ENCODE measurements around the gene GNAO1. TPM values are rescaled to one million over a fixed set of nuclear protein-coding genes. Genes with fewer than 3 reads are reported as not detected.

The GNAO1 gene
- total and polyA plus RNA-seq, 2 of the 13 experiments (the other 11 are each of a cell fraction or from before 2014, with no cell fraction given) = not detected

GRCh38 chr16:56320811-56321558, 129.7 kb downstream of the GNAO1 start:
- Histone ChIP-seq H3K36me3 (replicated peaks in 1 of 2; ENCODE audit: control insufficient read depth in 1 of 2, insufficient read depth in 2 of 2, low read length in 2 of 2) (no peaks in the 10 kb centered on the region), H3K4me2 (ENCODE audit: low read depth, low read length) (no peak overlapping the region), H3K27ac (ENCODE audit: extremely low read length, insufficient read depth, low read length) (no peak overlapping the region), H2AFZ (ENCODE audit: low read length) (no peak overlapping the region), H3K27me3 (ENCODE audit: control insufficient read depth in 1 of 2, insufficient read depth in 2 of 2, low read length in 2 of 2) (peaks cover 7 to 63% of the 10 kb centered on the region in 2 experiments), H3K9me3 (ENCODE audit: low read length) (no peaks in the 10 kb centered on the region), H4K20me1 (ENCODE audit: insufficient read depth, low read length) (no peaks in the 10 kb centered on the region), H3K4me3 (replicated peaks in 1 of 3; ENCODE audit: insufficient read depth in 1 of 3, low read depth in 2 of 3, low read length in 3 of 3) (no peak overlapping the region), H3K9ac (ENCODE audit: insufficient read depth, low read depth, low read length) (no peak overlapping the region), H3K79me2 (ENCODE audit: insufficient read depth, low read length) (no peaks in the 10 kb centered on the region), H3K4me1 (ENCODE audit: insufficient read depth, low read length) (no peaks in the 10 kb centered on the region)
- ATAC-seq (no peak), FAIRE-seq (no peak), DNase-seq (ENCODE audit: low spot score) (no peak)
- CTCF ChIA-PET (ENCODE audit: low intra/inter-chr PET ratio, low total read pairs) = interaction anchor here (0.9 kb wide), 1 partner anchor 376 kb away, joined by 3 read pairs; no protein-coding TSS in a partner anchor
- WGBS (ENCODE audit: low lambda C conversion rate) = 3% methylated on average over 7 of the region's 7 CpGs
- in situ Hi-C loops (cut with HindIII; ENCODE audit: extremely low pct_ligation_motif_present, low pct_unique_long_range_greater_than_20kb) (loop anchor here (5.0 to 25.0 kb wide), 2 partner anchors 279 to 859 kb away; no protein-coding TSS in a partner anchor), intact Hi-C loops (cut with micrococcal nuclease; ENCODE audit: unreplicated experiment) (no loop called here)
- no peak for TF ChIP-seq PRDM4 (CRISPR knock-in tag; IDR thresholded peaks at IDR 0.05; ENCODE audit: borderline replicate concordance)
- TF ChIP-seq ZNF329 (CRISPR knock-in tag; IDR thresholded peaks at IDR 0.05; ENCODE audit: low read depth) = peak; percentile 91
- BruUV-seq (replicated peaks) = no TSS peak
- POLR2A ChIA-PET = no interaction called here

- H3K27ac ChIP-seq (ENCODE audit: extremely low read length, insufficient read depth, low read length) = no peak overlapping the region
- H3K9ac ChIP-seq (ENCODE audit: insufficient read depth, low read depth, low read length) = no peak overlapping the region
- H3K27me3 ChIP-seq (ENCODE audit: control insufficient read depth in 1 of 2, insufficient read depth in 2 of 2, low read length in 2 of 2) = peaks cover 8 to 67% of the 10 kb centered on the region in 2 experiments
- H3K9me3 ChIP-seq (ENCODE audit: low read length) = no peaks in the 10 kb centered on the region
- 8% methylated on average over 9 of the region's 9 CpGs for WGBS (ENCODE audit: low lambda C conversion rate)
- ATAC-seq (no peak), FAIRE-seq (no peak), DNase-seq (ENCODE audit: low spot score) (no peak)
- no TSS peak for BruUV-seq (replicated peaks)
- in situ Hi-C loops (cut with HindIII; ENCODE audit: extremely low pct_ligation_motif_present, low pct_unique_long_range_greater_than_20kb) = loop anchor here (5.0 to 25.0 kb wide), 2 partner anchors 279 to 859 kb away; no protein-coding TSS in a partner anchor
- H3K4me3 ChIP-seq (replicated peaks in 1 of 3; ENCODE audit: insufficient read depth in 1 of 3, low read depth in 2 of 3, low read length in 3 of 3) = no peak overlapping the region
- H3K4me2 ChIP-seq (ENCODE audit: low read depth, low read length) = no peak overlapping the region
- intact Hi-C loops (cut with micrococcal nuclease; ENCODE audit: unreplicated experiment) = no loop called here
- no peaks in the 10 kb centered on the region for H3K79me2 ChIP-seq (ENCODE audit: insufficient read depth, low read length)
- no peaks in the 10 kb centered on the region for H4K20me1 ChIP-seq (ENCODE audit: insufficient read depth, low read length)
- ChIA-PET CTCF (ENCODE audit: low intra/inter-chr PET ratio, low total read pairs) (interaction anchor here (0.9 kb wide), 1 partner anchor 377 kb away, joined by 3 read pairs; no protein-coding TSS in a partner anchor), POLR2A (no interaction called here)
- no peaks in the 10 kb centered on the region for H3K4me1 ChIP-seq (ENCODE audit: insufficient read depth, low read length)
- H2AFZ ChIP-seq (ENCODE audit: low read length) = no peak overlapping the region
- H3K36me3 ChIP-seq (replicated peaks in 1 of 2; ENCODE audit: control insufficient read depth in 1 of 2, insufficient read depth in 2 of 2, low read length in 2 of 2) = no peaks in the 10 kb centered on the region
- TF ChIP-seq ZNF296 (CRISPR knock-in tag; conservative IDR thresholded peaks at IDR 0.05) = no peak
- TF ChIP-seq FOXK2 (IDR thresholded peaks at IDR 0.05) = no peak
- TF ChIP-seq ZNF549 (CRISPR knock-in tag; IDR thresholded peaks at IDR 0.05) = no peak
- TF ChIP-seq PAX8 (CRISPR knock-in tag; IDR thresholded peaks at IDR 0.05; ENCODE audit: borderline replicate concordance) = no peak
- no peak for TF ChIP-seq CENPBD1 (CRISPR knock-in tag; IDR thresholded peaks at IDR 0.05; ENCODE audit: borderline replicate concordance, low read depth)
- TF ChIP-seq ZNF274 (CRISPR knock-in tag; IDR thresholded peaks at IDR 0.05) = no peak
- TF ChIP-seq PAWR (CRISPR knock-in tag; IDR thresholded peaks at IDR 0.05; ENCODE audit: borderline replicate concordance) = no peak
- no peak for TF ChIP-seq GABPB1 (CRISPR knock-in tag; IDR thresholded peaks at IDR 0.05)
- TF ChIP-seq ZNF543 (CRISPR knock-in tag; IDR thresholded peaks at IDR 0.05) = no peak
- no peak for TF ChIP-seq SMAD1 (CRISPR knock-in tag; IDR thresholded peaks at IDR 0.05; ENCODE audit: borderline replicate concordance, low read depth)
- TF ChIP-seq PHF5A (CRISPR knock-in tag; IDR thresholded peaks at IDR 0.05; ENCODE audit: low read depth, unreplicated experiment) = no peak
- TF ChIP-seq TCF12 (IDR thresholded peaks at IDR 0.05) = no peak
- no peak for TF ChIP-seq TCF12 (CRISPR knock-in tag; IDR thresholded peaks at IDR 0.05)
- TF ChIP-seq FOSL2 (CRISPR knock-in tag; IDR thresholded peaks at IDR 0.05) = no peak
Observed at GRCh38 chr16:56321571-56321970, 130.3 kb downstream of the GNAO1 start.

All from HepG2 (cell line).